HepG2 (cell line): ENCODE measurements around the gene MAJIN. TPM values are rescaled to one million over a fixed set of nuclear protein-coding genes. Genes with fewer than 3 reads are reported as not detected.

Experiments
- ATAC-seq: fragments of 200-7000 bp; cut with Tn5 transposase; 3 replicates; pipeline ENCODE4 v1.9.1; 2020; ENCODE audit warnings: mild to moderate bottlenecking, moderate library complexity
- BruUV-seq: library from RNA; stranded (reverse); fragments of 400-500 nt; replicated peaks from 2 replicates; lab custom pipeline; 2021; lab: Mats Ljungman, UMichigan
- CTCF ChIA-PET: fragments of 300-600 bp; formaldehyde crosslinking; extraction: SDS; loops from one replicate; lab custom pipeline; 2021; ENCODE audit warnings: low total read pairs, inconsistent platforms, low intra/inter-chr PET ratio; lab: Yijun Ruan, JAX
- POLR2A ChIA-PET: fragments of 350-600 bp; sonication (Branson Sonifier 250); formaldehyde crosslinking; loops from one replicate; lab custom pipeline; 2020; ENCODE audit warnings: antibody characterized with exemption, inconsistent platforms; lab: Yijun Ruan, JAX
- DNase-seq: peaks from one replicate; pipeline ENCODE4 v3.0.0-alpha.2; 2015; ENCODE audit warnings: low spot score
- FAIRE-seq: peaks from 3 replicates; lab custom pipeline; 2011; peaks lifted over from hg19 to GRCh38; lab: Jason Lieb, UNC
- H2AFZ ChIP-seq: one replicate; pipeline ENCODE4 v1.6.1; 2011; ENCODE audit warnings: low read length, inconsistent platforms
- H3K27ac ChIP-seq: fragments of 300-600 bp; 3 replicates; pipeline ENCODE4 v1.8.0; 2011; ENCODE audit warnings: mixed run types, mild to moderate bottlenecking, mixed read lengths, low read length, inconsistent platforms; ENCODE audit not compliant: insufficient read depth; ENCODE audit errors: extremely low read length
- H3K27me3 ChIP-seq, 2 experiments: fragments of 200-600 bp in 1 of 2; 2 replicates in 1 of 2; 3 replicates in 1 of 2; pipeline versions ENCODE4 v1.6.0 to v1.8.0; 2011; ENCODE audit warnings: low read length in 2 of 2, mild to moderate bottlenecking in 2 of 2, moderate library complexity in 2 of 2, inconsistent platforms in 1 of 2; ENCODE audit not compliant: insufficient read depth in 2 of 2, control insufficient read depth in 1 of 2
- H3K36me3 ChIP-seq, 2 experiments: fragments of 200-600 bp in 1 of 2; replicated peaks in 1 of 2; 2 replicates in 1 of 2; 3 replicates in 1 of 2; pipeline versions ENCODE4 v1.5.1 to v1.8.0; 2011; ENCODE audit warnings: low read length in 2 of 2, inconsistent platforms in 1 of 2; ENCODE audit not compliant: insufficient read depth in 2 of 2, control insufficient read depth in 1 of 2
- H3K4me1 ChIP-seq: 2 replicates; pipeline ENCODE4 v1.5.1; 2012; ENCODE audit warnings: low read length, inconsistent platforms; ENCODE audit not compliant: insufficient read depth
- H3K4me2 ChIP-seq: 2 replicates; pipeline ENCODE4 v1.6.0; 2011; ENCODE audit warnings: low read depth, low read length, inconsistent platforms
- H3K4me3 ChIP-seq, 3 experiments: fragments of 200-600 bp in 1 of 3; sonication (generic), shearing (Covaris generic) in 1 of 3; replicated peaks in 1 of 3; 2 replicates each; pipeline ENCODE4 v1.5.1; 2011 to 2016; ENCODE audit warnings: low read length in 3 of 3, inconsistent platforms in 2 of 3, low read depth in 2 of 3, mild to moderate bottlenecking in 2 of 3, control low read depth in 1 of 3, mixed read lengths in 1 of 3; ENCODE audit not compliant: insufficient read depth in 1 of 3
- H3K79me2 ChIP-seq: one replicate; pipeline ENCODE4 v1.6.1; 2011; ENCODE audit warnings: low read length, inconsistent platforms; ENCODE audit not compliant: insufficient read depth
- H3K9ac ChIP-seq: 2 replicates; pipeline ENCODE4 v1.6.0; 2011; ENCODE audit warnings: mild to moderate bottlenecking, low read depth, low read length, inconsistent platforms; ENCODE audit not compliant: insufficient read depth
- H3K9me3 ChIP-seq: 2 replicates; pipeline ENCODE4 v1.5.1; 2012; ENCODE audit warnings: mild to moderate bottlenecking, low read length
- H4K20me1 ChIP-seq: 2 replicates; pipeline ENCODE4 v1.6.0; 2011; ENCODE audit warnings: inconsistent platforms, mild to moderate bottlenecking, low read length, moderate library complexity; ENCODE audit not compliant: insufficient read depth
- HDAC2 ChIP-seq: sonication (generic); formaldehyde crosslinking; IDR thresholded peaks from 2 replicates; pipeline ENCODE4 v1.4.0; 2020; ENCODE audit warnings: missing genetic modification reagents
- KDM5B ChIP-seq: sonication (generic); formaldehyde crosslinking; IDR thresholded peaks from 2 replicates; pipeline ENCODE4 v1.4.0; 2020; ENCODE audit warnings: missing genetic modification reagents, mild to moderate bottlenecking, borderline replicate concordance
- MYNN ChIP-seq: sonication (generic); formaldehyde crosslinking; IDR thresholded peaks from 2 replicates; pipeline ENCODE4 v1.4.0; 2020; ENCODE audit warnings: mild to moderate bottlenecking, low read depth, missing genetic modification reagents
- RORA ChIP-seq: sonication (generic); formaldehyde crosslinking; IDR thresholded peaks from 2 replicates; pipeline ENCODE4 v1.5.0; 2020; ENCODE audit warnings: mild to moderate bottlenecking, missing genetic modification reagents, moderate library complexity
- SP4 ChIP-seq: sonication (generic); formaldehyde crosslinking; IDR thresholded peaks from 2 replicates; pipeline ENCODE4 v1.8.1; 2023; ENCODE audit warnings: mild to moderate bottlenecking, missing genetic modification reagents
- ZNF839 ChIP-seq: sonication (generic); formaldehyde crosslinking; IDR thresholded peaks from 2 replicates; pipeline ENCODE4 v1.4.0; 2020; ENCODE audit warnings: missing genetic modification reagents, mild to moderate bottlenecking, borderline replicate concordance
- ZSCAN22 ChIP-seq: sonication (generic); formaldehyde crosslinking; IDR thresholded peaks from 2 replicates; pipeline ENCODE4 v1.4.0; 2020; ENCODE audit warnings: mild to moderate bottlenecking, missing genetic modification reagents
- WGBS: methylation state at CpG from one replicate; pipeline ENCODE4 v1.1.6; 2017; ENCODE audit warnings: low lambda C conversion rate; 5-methylcytosine and 5-hydroxymethylcytosine counted together
- in situ Hi-C: cut with HindIII; loops from 2 replicates; pipeline ENCODE4 v1.10.0; 2017; ENCODE audit warnings: low pct_unique_long_range_greater_than_20kb; ENCODE audit not compliant: extremely low pct_ligation_motif_present
- intact Hi-C: fragments of 100-400 bp; cut with micrococcal nuclease; formaldehyde crosslinking; loops from one replicate; pipeline ENCODE4 v1.10.0; 2022; ENCODE audit not compliant: unreplicated experiment
- polyA plus RNA-seq, 8 experiments: library from polyadenylated mRNA; depleted of rRNA in 3 of 8; stranded (reverse) in 7 of 8; unstranded in 1 of 8; fragments of >200 nt; fragmentation: Illumina TruSeq in 4 of 8; extraction: Trizol in 4 of 8; gene quantifications; 2 replicates each; pipeline versions ENCODE4 v1.2.1 to v1.2.3, GENCODE V29; 2011 to 2016; ENCODE audit warnings: low read depth in 4 of 8, missing spikeins in 1 of 8, mixed read lengths in 1 of 8; ENCODE audit not compliant: insufficient read depth in 1 of 8
- total RNA-seq, 5 experiments: library from RNA; depleted of rRNA; stranded (reverse); fragments of >200 nt; fragmentation: Illumina TruSeq; extraction: Trizol; gene quantifications; 2 replicates each; pipeline ENCODE4 v1.2.3, GENCODE V29; 2016; ENCODE audit warnings: low read depth in 1 of 5
- TF ChIP-seq, protein P1 (sequence below): conservative IDR thresholded peaks from 2 replicates; pipeline ENCODE4 v1.6.1; 2018; ENCODE audit warnings: missing genetic modification reagents
- TF ChIP-seq, protein P2 (sequence below): sonication (generic); formaldehyde crosslinking; IDR thresholded peaks from 2 replicates; pipeline ENCODE4 v1.5.0; 2020; ENCODE audit warnings: missing genetic modification reagents
- TF ChIP-seq, protein P3 (sequence below): sonication (generic); formaldehyde crosslinking; IDR thresholded peaks from 2 replicates; pipeline ENCODE4 v1.8.1; 2023; ENCODE audit warnings: mild to moderate bottlenecking, missing genetic modification reagents

Gene MAJIN
- total and polyA plus RNA-seq, 2 of the 13 experiments (the other 11 are each of a cell fraction or from before 2014, with no cell fraction given), result not detected

DNA sequence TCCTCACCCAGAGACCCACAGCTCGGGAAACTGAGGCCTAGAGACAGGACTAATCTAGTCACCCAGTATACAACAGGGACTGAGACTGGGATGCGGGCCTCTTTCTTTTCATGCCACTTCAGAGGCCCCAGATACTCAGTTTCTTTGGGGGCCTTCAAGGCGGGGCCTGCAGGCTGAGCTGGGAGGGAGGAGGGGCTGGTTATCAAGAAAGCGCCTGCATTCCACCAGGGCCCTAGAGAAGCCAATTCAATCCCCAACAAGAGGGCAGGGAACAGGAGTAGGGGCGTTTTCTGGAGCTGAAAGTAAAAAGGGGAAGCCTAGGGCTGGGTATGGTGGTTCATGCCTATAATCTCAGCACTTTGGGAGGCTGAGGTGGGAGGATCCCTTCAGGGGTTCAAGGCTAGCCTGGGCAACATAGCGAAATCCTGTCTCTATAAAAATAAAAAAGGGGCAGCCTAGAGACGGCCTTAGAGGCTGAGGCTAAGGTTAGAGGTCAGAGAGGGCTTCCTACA is 56.5 kb downstream of the MAJIN start:
- CTCF ChIA-PET, result no interaction called here
- DNase-seq (no peak), FAIRE-seq (no peak), ATAC-seq (no peak)
- peaks cover 30 to 35% of the 10 kb centered on the region in 2 experiments; a peak in 4 of 5 replicates for H3K36me3 ChIP-seq
- H2AFZ ChIP-seq, result no peak overlapping the region
- H3K27ac ChIP-seq, result no peak overlapping the region
- no peaks in the 10 kb centered on the region; a peak in 1 of 5 replicates for H3K27me3 ChIP-seq
- POLR2A ChIA-PET, result interaction anchor here (1.1 to 2.1 kb wide), 5 partner anchors 9 to 196 kb away, joined by 4 to 15 read pairs (median 5); partner anchors contain the start of genes BATF2, GPHA2, PPP2R5B and TM7SF2
- H4K20me1 ChIP-seq, result peaks cover 5% of the 10 kb centered on the region; the same call in 1 of the 2 replicates
- H3K9ac ChIP-seq, result peak overlapping the region; percentile 90; the same call in 1 of the 2 replicates
- TF ChIP-seq, protein P1, sequence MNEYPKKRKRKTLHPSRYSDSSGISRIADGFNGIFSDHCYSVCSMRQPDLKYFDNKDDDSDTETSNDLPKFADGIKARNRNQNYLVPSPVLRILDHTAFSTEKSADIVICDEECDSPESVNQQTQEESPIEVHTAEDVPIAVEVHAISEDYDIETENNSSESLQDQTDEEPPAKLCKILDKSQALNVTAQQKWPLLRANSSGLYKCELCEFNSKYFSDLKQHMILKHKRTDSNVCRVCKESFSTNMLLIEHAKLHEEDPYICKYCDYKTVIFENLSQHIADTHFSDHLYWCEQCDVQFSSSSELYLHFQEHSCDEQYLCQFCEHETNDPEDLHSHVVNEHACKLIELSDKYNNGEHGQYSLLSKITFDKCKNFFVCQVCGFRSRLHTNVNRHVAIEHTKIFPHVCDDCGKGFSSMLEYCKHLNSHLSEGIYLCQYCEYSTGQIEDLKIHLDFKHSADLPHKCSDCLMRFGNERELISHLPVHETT (CRISPR knock-in tag), result no peak
- TF ChIP-seq ZNF839, result no peak
- no peak for TF ChIP-seq ZSCAN22
- TF ChIP-seq SP4, result no peak
- TF ChIP-seq, protein P2, sequence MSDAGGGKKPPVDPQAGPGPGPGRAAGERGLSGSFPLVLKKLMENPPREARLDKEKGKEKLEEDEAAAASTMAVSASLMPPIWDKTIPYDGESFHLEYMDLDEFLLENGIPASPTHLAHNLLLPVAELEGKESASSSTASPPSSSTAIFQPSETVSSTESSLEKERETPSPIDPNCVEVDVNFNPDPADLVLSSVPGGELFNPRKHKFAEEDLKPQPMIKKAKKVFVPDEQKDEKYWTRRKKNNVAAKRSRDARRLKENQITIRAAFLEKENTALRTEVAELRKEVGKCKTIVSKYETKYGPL (CRISPR knock-in tag), result no peak
- TF ChIP-seq RORA (CRISPR knock-in tag), result no peak
- TF ChIP-seq, protein P3, sequence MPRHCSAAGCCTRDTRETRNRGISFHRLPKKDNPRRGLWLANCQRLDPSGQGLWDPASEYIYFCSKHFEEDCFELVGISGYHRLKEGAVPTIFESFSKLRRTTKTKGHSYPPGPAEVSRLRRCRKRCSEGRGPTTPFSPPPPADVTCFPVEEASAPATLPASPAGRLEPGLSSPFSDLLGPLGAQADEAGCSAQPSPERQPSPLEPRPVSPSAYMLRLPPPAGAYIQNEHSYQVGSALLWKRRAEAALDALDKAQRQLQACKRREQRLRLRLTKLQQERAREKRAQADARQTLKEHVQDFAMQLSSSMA (CRISPR knock-in tag), result no peak
- no peak for TF ChIP-seq KDM5B (CRISPR knock-in tag)
- TF ChIP-seq HDAC2, result no peak
- TF ChIP-seq MYNN (CRISPR knock-in tag), result no peak
- H3K4me3 ChIP-seq, result peak overlapping the region; percentile 72 to 100 (median 93); a peak in 4 of 6 replicates
- peak overlapping the region; percentile 87 for H3K4me2 ChIP-seq
- WGBS, result 83% methylated on average over 6 of the region's 7 CpGs
- no peaks in the 10 kb centered on the region for H3K9me3 ChIP-seq
- BruUV-seq, result TSS peak; percentile 67
- in situ Hi-C loops, result no loop called here
- intact Hi-C loops, result no loop called here
- peaks cover 36% of the 10 kb centered on the region for H3K4me1 ChIP-seq
- H3K79me2 ChIP-seq, result peaks cover 15% of the 10 kb centered on the region
